ENCODE results near the gene C16orf74.

DNA sequence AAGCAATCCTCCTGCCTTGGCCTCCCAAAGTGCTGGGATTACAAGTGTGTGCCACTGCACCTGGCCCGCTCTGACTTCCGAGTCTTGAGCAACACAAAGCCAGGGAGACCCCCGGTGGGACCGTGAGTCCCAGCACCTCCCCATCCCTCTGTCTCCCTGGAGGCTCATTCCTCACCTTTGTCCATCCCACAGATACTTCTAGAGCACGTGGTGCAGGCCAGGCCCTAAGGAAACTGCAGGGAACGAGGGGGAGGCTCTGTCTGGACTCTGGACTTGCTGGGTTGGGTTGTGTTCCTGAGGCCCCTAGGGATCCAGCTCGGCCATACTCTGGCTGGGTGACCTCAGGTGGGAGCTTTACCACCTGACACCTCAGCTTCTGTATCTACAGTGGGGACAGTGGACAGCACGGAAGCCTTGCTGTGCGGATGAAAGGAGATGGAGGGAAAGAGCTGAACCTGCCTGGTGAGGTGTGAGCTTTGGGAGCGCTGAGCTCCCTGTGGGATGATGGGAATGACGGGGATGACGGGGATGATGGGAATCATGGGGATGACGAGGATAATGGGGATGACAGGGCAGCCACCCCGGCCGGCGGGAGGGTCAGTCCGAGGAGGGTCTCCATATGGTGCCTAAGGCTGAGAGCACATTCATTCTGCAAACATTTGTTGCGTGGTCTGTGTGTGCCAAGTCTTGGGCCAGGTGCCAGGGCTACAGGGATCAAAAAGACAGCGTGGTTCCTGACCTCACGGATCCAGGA lies 26.6 kb downstream of the C16orf74 start:
- TF ChIP-seq CTCF (IDR thresholded peaks at IDR 0.05): no peak
- no peak for TF ChIP-seq POLR2A (IDR thresholded peaks at IDR 0.05)
